Thymus (tissue), 11 donors: ENCODE results near the gene CDK19. TPM values are rescaled to one million over a fixed set of nuclear protein-coding genes. Genes with fewer than 3 reads are reported as not detected.
"Not testable (repeated sequence)": the region's sequence is repeated elsewhere in the genome, so short reads cannot be mapped to it uniquely, and the experiment has no call there.

Experiments used
- DNase-seq, 9 donors: peaks; one replicate each; pipeline ENCODE4 v3.0.0-alpha.2; 2013; ENCODE audit warnings: low spot score in 9 of 9, low read depth in 6 of 9, missing footprints in 1 of 9
- H3K27ac ChIP-seq, 2 donors: one replicate each; pipeline ENCODE4 v1.5.1; 2013; ENCODE audit warnings: control low read depth in 1 of 2, low read depth in 1 of 2, low read length in 1 of 2, mild to moderate bottlenecking in 1 of 2, moderate library complexity in 1 of 2
- H3K27me3 ChIP-seq, 2 donors: one replicate each; pipeline ENCODE4 v1.5.1; 2013; ENCODE audit warnings: low read length in 1 of 2; ENCODE audit not compliant: control insufficient read depth in 2 of 2, insufficient read depth in 1 of 2
- H3K36me3 ChIP-seq, 2 donors: one replicate each; pipeline ENCODE4 v1.5.1; 2013; ENCODE audit warnings: low read length in 1 of 2, mild to moderate bottlenecking in 1 of 2, moderate library complexity in 1 of 2; ENCODE audit not compliant: control insufficient read depth in 2 of 2, insufficient read depth in 2 of 2
- H3K4me1 ChIP-seq, 2 donors: one replicate each; pipeline ENCODE4 v1.5.1; 2013; ENCODE audit warnings: low read length in 2 of 2; ENCODE audit not compliant: control insufficient read depth in 2 of 2, insufficient read depth in 2 of 2
- H3K4me3 ChIP-seq, 2 donors: one replicate each; pipeline ENCODE4 v1.5.1; 2013; ENCODE audit warnings: low read length in 2 of 2, control low read depth in 1 of 2, mild to moderate bottlenecking in 1 of 2
- H3K9me3 ChIP-seq, 2 donors: one replicate each; pipeline ENCODE4 v1.5.1; 2013; ENCODE audit warnings: low read length in 1 of 2, mild to moderate bottlenecking in 1 of 2; ENCODE audit not compliant: control insufficient read depth in 2 of 2, insufficient read depth in 1 of 2
- WGBS: extraction: QIAGEN DNeasy Blood & Tissue Kit; methylation state at CpG from one replicate; pipeline ENCODE4 v1.1.7; 2013; 5-methylcytosine and 5-hydroxymethylcytosine counted together
- polyA plus RNA-seq: library from polyadenylated mRNA; stranded (reverse); fragments of 200-250 nt; gene quantifications from one replicate; pipeline ENCODE4 v1.2.3, GENCODE V29; 2013
- total RNA-seq: library from RNA; stranded (reverse); fragments of 120-200 nt; gene quantifications from one replicate; pipeline ENCODE4 v1.2.4, GENCODE V29; 2013
- donor health status: healthy.

CDK19 gene
- total and polyA plus RNA-seq, 2 donors: 10.4 to 15.4 TPM

- Histone ChIP-seq H3K27ac (no peak overlapping the region), H3K36me3 (peaks cover 16 to 26% of the 10 kb centered on the region in 2 donors), H3K27me3 (no peaks in the 10 kb centered on the region), H3K4me1 (peaks cover 0 to 6% of the 10 kb centered on the region in 2 donors), H3K4me3 (no peak overlapping the region), H3K9me3 (no peaks in the 10 kb centered on the region)
- no peak for DNase-seq
- 97% methylated on average over 1 of the region's 1 CpG for WGBS
These were observed 201.2 kb downstream of the CDK19 start for GRCh38 chr6:110614106-110614505.

GRCh38 chr6:110613356-110613755, 201.9 kb downstream of the CDK19 start:
- H3K9me3 ChIP-seq: no peaks in the 10 kb centered on the region
- DNase-seq: no peak
- no peak overlapping the region for H3K27ac ChIP-seq
- no peak overlapping the region for H3K4me3 ChIP-seq
- H3K36me3 ChIP-seq: peaks cover 16 to 26% of the 10 kb centered on the region in 2 donors
- WGBS: 97% methylated on average over 6 of the region's 6 CpGs
- H3K27me3 ChIP-seq: no peaks in the 10 kb centered on the region
- peaks cover 0 to under 1% of the 10 kb centered on the region in 2 donors for H3K4me1 ChIP-seq

GRCh38 chr6:110612298-110612697, 203.0 kb downstream of the CDK19 start:
- Histone ChIP-seq H3K27me3 (no peaks in the 10 kb centered on the region), H3K27ac (no peak overlapping the region), H3K4me1 (no peaks in the 10 kb centered on the region), H3K4me3 (no peak overlapping the region), H3K36me3 (peaks cover 16 to 26% of the 10 kb centered on the region in 2 donors), H3K9me3 (no peaks in the 10 kb centered on the region)
- WGBS: 97% methylated on average over 1 of the region's 1 CpG
- DNase-seq: no peak

- Histone ChIP-seq H3K36me3 (peaks cover 5 to 14% of the 10 kb centered on the region in 2 donors), H3K27ac (no peak overlapping the region), H3K4me3 (no peak overlapping the region), H3K4me1 (no peaks in the 10 kb centered on the region), H3K9me3 (no peaks in the 10 kb centered on the region), H3K27me3 (no peaks in the 10 kb centered on the region)
- WGBS: 97% methylated on average over 2 of the region's 2 CpGs
- DNase-seq: no peak
These were observed 206.2 kb downstream of the CDK19 start for GRCh38 chr6:110609101-110609500.

- DNase-seq: no peak
- Histone ChIP-seq H3K27me3 (no peaks in the 10 kb centered on the region), H3K36me3 (peaks cover 5 to 7% of the 10 kb centered on the region in 2 donors), H3K4me1 (no peaks in the 10 kb centered on the region), H3K27ac (no peak overlapping the region), H3K4me3 (no peak overlapping the region), H3K9me3 (no peaks in the 10 kb centered on the region)
- 100% methylated on average over 2 of the region's 2 CpGs for WGBS
These were observed 207.1 kb downstream of the CDK19 start for GRCh38 chr6:110608151-110608550.

- DNase-seq: no peak
- H3K4me1 ChIP-seq: no peaks in the 10 kb centered on the region
- WGBS: 96% methylated on average over 4 of the region's 4 CpGs
- H3K9me3 ChIP-seq: no peaks in the 10 kb centered on the region
- no peak overlapping the region for H3K27ac ChIP-seq
- H3K4me3 ChIP-seq: no peak overlapping the region
- H3K36me3 ChIP-seq: peaks cover 0 to 2% of the 10 kb centered on the region in 2 donors
- H3K27me3 ChIP-seq: no peaks in the 10 kb centered on the region
These were observed 209.1 kb downstream of the CDK19 start for GRCh38 chr6:110606151-110606550.

GRCh38 chr6:110600640-110601039, 214.6 kb downstream of the CDK19 start:
- not testable (repeated sequence) for DNase-seq, H3K27ac ChIP-seq, H3K4me1 ChIP-seq, H3K27me3 ChIP-seq, H3K36me3 ChIP-seq, H3K9me3 ChIP-seq, H3K4me3 ChIP-seq
- WGBS: 94% methylated on average over 1 of the region's 3 CpGs

- no peaks in the 10 kb centered on the region for H3K36me3 ChIP-seq
These were observed 217.5 kb downstream of the CDK19 start for GRCh38 chr6:110597761-110598160.

GRCh38 chr6:110596354-110596753, 218.9 kb downstream of the CDK19 start:
- Histone ChIP-seq H3K27ac (no peak overlapping the region), H3K9me3 (peaks cover 0 to 5% of the 10 kb centered on the region in 2 donors), H3K27me3 (no peaks in the 10 kb centered on the region), H3K4me3 (no peak overlapping the region), H3K36me3 (no peaks in the 10 kb centered on the region), H3K4me1 (no peaks in the 10 kb centered on the region)
- WGBS: 96% methylated on average over 3 of the region's 3 CpGs
- DNase-seq: no peak

More at GRCh38 chr6:110597761-110598160, 217.5 kb downstream of the CDK19 start:
- H3K9me3 ChIP-seq: peaks cover 0 to 5% of the 10 kb centered on the region in 2 donors
- DNase-seq: no peak
- H3K4me1 ChIP-seq: no peaks in the 10 kb centered on the region
- no peak overlapping the region for H3K27ac ChIP-seq
- H3K27me3 ChIP-seq: no peaks in the 10 kb centered on the region
- no peak overlapping the region for H3K4me3 ChIP-seq
- 94% methylated on average over 3 of the region's 3 CpGs for WGBS

GRCh38 chr6:110595112-110595511, 220.2 kb downstream of the CDK19 start:
- WGBS: 96% methylated on average over 2 of the region's 2 CpGs
- peaks cover 0 to 5% of the 10 kb centered on the region in 2 donors for H3K9me3 ChIP-seq
- no peaks in the 10 kb centered on the region for H3K4me1 ChIP-seq
- no peak overlapping the region for H3K4me3 ChIP-seq
- H3K27ac ChIP-seq: no peak overlapping the region
- no peaks in the 10 kb centered on the region for H3K36me3 ChIP-seq
- H3K27me3 ChIP-seq: no peaks in the 10 kb centered on the region
- DNase-seq: no peak
